SU-DHL-6 (cell line): ENCODE measurements around the gene PRR35.

ENCODE experiments used
- H2AFZ ChIP-seq: fragments of 200-600 bp; sonication (generic); 2 replicates; pipeline ENCODE4 v1.6.1; 2014; ENCODE audit warnings: low read depth, mild to moderate bottlenecking, moderate library complexity, mixed read lengths, antibody characterized with exemption, low read length; ENCODE audit not compliant: severe bottlenecking
- H3F3A ChIP-seq: fragments of 200-600 bp; shearing (Covaris generic); 2 replicates; pipeline ENCODE4 v1.6.0; 2016; ENCODE audit warnings: antibody characterized with exemption, mild to moderate bottlenecking; ENCODE audit not compliant: insufficient read depth
- H3K27ac ChIP-seq: fragments of 200-600 bp; sonication (generic); 2 replicates; pipeline ENCODE4 v1.5.1; 2016; ENCODE audit warnings: low read depth, mild to moderate bottlenecking, low read length, moderate library complexity, mixed read lengths
- H3K27me3 ChIP-seq: fragments of 200-600 bp; sonication (generic), shearing (Covaris generic); 2 replicates; pipeline ENCODE4 v1.6.0; 2014; ENCODE audit warnings: mild to moderate bottlenecking, low read length
- H3K36me3 ChIP-seq: fragments of 200-600 bp; sonication (generic); 2 replicates; pipeline ENCODE4 v1.6.1; 2014; ENCODE audit warnings: mild to moderate bottlenecking, low read length, mixed read lengths
- H3K4me2 ChIP-seq: fragments of 300-600, 200-600 bp; shearing (Covaris generic), sonication (generic); 2 replicates; pipeline ENCODE4 v1.6.0; 2014; ENCODE audit warnings: low read length, low read depth, mild to moderate bottlenecking; ENCODE audit not compliant: poor library complexity, severe bottlenecking
- H3K4me3 ChIP-seq: fragments of 200-600 bp; sonication (generic); 2 replicates; pipeline ENCODE4 v1.5.1; 2014; ENCODE audit warnings: antibody characterized with exemption, low read length, mild to moderate bottlenecking, mixed read lengths; ENCODE audit not compliant: insufficient read depth, poor library complexity, severe bottlenecking
- H3K79me2 ChIP-seq: fragments of 200-600 bp; sonication (generic); 2 replicates; pipeline ENCODE4 v1.6.1; 2014; ENCODE audit warnings: mild to moderate bottlenecking, low read length, moderate library complexity; ENCODE audit not compliant: insufficient read depth
- H3K9ac ChIP-seq: fragments of 200-600 bp; sonication (generic); 2 replicates; pipeline ENCODE4 v1.7.0; 2014; ENCODE audit warnings: mild to moderate bottlenecking, low read length
- H3K9me2 ChIP-seq: fragments of 200-600 bp; sonication (generic); replicated peaks from 2 replicates; pipeline ENCODE4 v1.6.1; 2014; ENCODE audit warnings: low read length; ENCODE audit not compliant: insufficient read depth
- H3K9me3 ChIP-seq: fragments of 200-600 bp; sonication (generic); 2 replicates; pipeline ENCODE4 v1.6.1; 2014; ENCODE audit warnings: low read length, mixed read lengths; ENCODE audit not compliant: insufficient read depth
- H4K20me1 ChIP-seq: fragments of 200-600 bp; sonication (generic); 2 replicates; pipeline ENCODE4 v1.6.1; 2014; ENCODE audit warnings: low read depth, mild to moderate bottlenecking, antibody characterized with exemption, low read length, moderate library complexity, mixed read lengths
- CTCF ChIP-seq: fragments of 200-600 bp; sonication (generic); IDR thresholded peaks from one replicate; pipeline ENCODE4 v1.5.1; 2017; ENCODE audit warnings: antibody characterized with exemption, mild to moderate bottlenecking, low read length, moderate library complexity; ENCODE audit not compliant: insufficient read depth, poor library complexity, severe bottlenecking
- EZH2phosphoT487 ChIP-seq: fragments of 200-600 bp; sonication (generic), shearing (Covaris generic); conservative IDR thresholded peaks from 2 replicates; pipeline ENCODE4 v1.6.1; 2018; ENCODE audit warnings: mild to moderate bottlenecking, antibody characterized with exemption, low read length, moderate library complexity, mixed read lengths

Gene PRR35

GRCh38 chr16:555528-556473 lies 4.4 kb upstream of the PRR35 start:
- H3K27ac ChIP-seq: no peak overlapping the region
- H3K4me2 ChIP-seq: no peak overlapping the region
- H4K20me1 ChIP-seq: no peaks in the 10 kb centered on the region
- no peaks in the 10 kb centered on the region for H3K27me3 ChIP-seq
- no peak overlapping the region for H3K4me3 ChIP-seq
- H2AFZ ChIP-seq: no peak overlapping the region
- H3K79me2 ChIP-seq: no peaks in the 10 kb centered on the region
- H3K9me2 ChIP-seq: no peaks in the 10 kb centered on the region
- no peaks in the 10 kb centered on the region for H3K9me3 ChIP-seq
- H3F3A ChIP-seq: no peaks in the 10 kb centered on the region
- TF ChIP-seq EZH2phosphoT487 (no peak), CTCF (no peak)
- no peak overlapping the region for H3K9ac ChIP-seq
- no peaks in the 10 kb centered on the region for H3K36me3 ChIP-seq

- TF ChIP-seq CTCF: no peak
- no peak for TF ChIP-seq EZH2phosphoT487
- Histone ChIP-seq H3F3A (no peaks in the 10 kb centered on the region), H3K9ac (no peak overlapping the region), H3K79me2 (no peaks in the 10 kb centered on the region), H3K27ac (no peak overlapping the region), H3K9me3 (no peaks in the 10 kb centered on the region), H4K20me1 (no peaks in the 10 kb centered on the region), H2AFZ (no peak overlapping the region), H3K27me3 (no peaks in the 10 kb centered on the region), H3K4me3 (no peak overlapping the region), H3K36me3 (no peaks in the 10 kb centered on the region), H3K4me2 (no peak overlapping the region), H3K9me2 (no peaks in the 10 kb centered on the region)
Observed at GRCh38 chr16:556474-557173, 3.6 kb upstream of the PRR35 start.

- no peak overlapping the region for H3K27ac ChIP-seq
- no peaks in the 10 kb centered on the region for H3K27me3 ChIP-seq
- no peak overlapping the region for H3K9ac ChIP-seq
- no peaks in the 10 kb centered on the region for H4K20me1 ChIP-seq
- H3K9me3 ChIP-seq: no peaks in the 10 kb centered on the region
- no peaks in the 10 kb centered on the region for H3K79me2 ChIP-seq
- H3F3A ChIP-seq: no peaks in the 10 kb centered on the region
- no peaks in the 10 kb centered on the region for H3K36me3 ChIP-seq
- H3K4me3 ChIP-seq: no peak overlapping the region
- H3K4me2 ChIP-seq: no peak overlapping the region
- no peaks in the 10 kb centered on the region for H3K9me2 ChIP-seq
- no peak overlapping the region for H2AFZ ChIP-seq
- TF ChIP-seq EZH2phosphoT487: no peak
- TF ChIP-seq CTCF: no peak
Observed at GRCh38 chr16:557463-558297, 2.5 kb upstream of the PRR35 start.
